HepG2 (cell line): Measurements from ENCODE around the gene EXOC6B. TPM values are rescaled to one million over a fixed set of nuclear protein-coding genes. Genes with fewer than 3 reads are reported as not detected.
A peak's percentile ranks its signal among the peaks of the same experiment; 100 is the strongest.

Experiments
- ATAD3A ChIP-seq: sonication (generic); formaldehyde crosslinking; IDR thresholded peaks from 2 replicates; pipeline ENCODE4 v1.4.0; 2020; ENCODE audit warnings: missing genetic modification reagents
- ELF1 ChIP-seq: sonication (generic); formaldehyde crosslinking; IDR thresholded peaks from 2 replicates; pipeline ENCODE4 v1.4.0; 2020; ENCODE audit warnings: missing genetic modification reagents
- NPAS2 ChIP-seq: sonication (generic); formaldehyde crosslinking; IDR thresholded peaks from 2 replicates; pipeline ENCODE4 v1.8.0; 2022; ENCODE audit warnings: mild to moderate bottlenecking, missing genetic modification reagents, borderline replicate concordance
- POGZ ChIP-seq: sonication (generic); formaldehyde crosslinking; IDR thresholded peaks from 2 replicates; pipeline ENCODE4 v1.4.0; 2020; ENCODE audit warnings: mild to moderate bottlenecking, missing genetic modification reagents
- ZFP82 ChIP-seq: sonication (generic); formaldehyde crosslinking; IDR thresholded peaks from 2 replicates; pipeline ENCODE4 v1.5.1; 2020; ENCODE audit warnings: mild to moderate bottlenecking, missing genetic modification reagents, borderline replicate concordance
- ZNF354B ChIP-seq: sonication (generic); formaldehyde crosslinking; IDR thresholded peaks from 2 replicates; pipeline ENCODE4 v1.8.0; 2022; ENCODE audit warnings: mild to moderate bottlenecking, missing genetic modification reagents
- ZNF781 ChIP-seq: sonication (generic); formaldehyde crosslinking; IDR thresholded peaks from 2 replicates; pipeline ENCODE4 v1.5.1; 2020; ENCODE audit warnings: borderline replicate concordance, mild to moderate bottlenecking, missing genetic modification reagents; ENCODE audit errors: not compliant biosample characterization
- polyA plus RNA-seq, 8 experiments: library from polyadenylated mRNA; depleted of rRNA in 3 of 8; stranded (reverse) in 7 of 8; unstranded in 1 of 8; fragments of >200 nt; fragmentation: Illumina TruSeq in 4 of 8; extraction: Trizol in 4 of 8; gene quantifications; 2 replicates each; pipeline versions ENCODE4 v1.2.1 to v1.2.3, GENCODE V29; 2011 to 2016; ENCODE audit warnings: low read depth in 4 of 8, missing spikeins in 1 of 8, mixed read lengths in 1 of 8; ENCODE audit not compliant: insufficient read depth in 1 of 8
- total RNA-seq, 5 experiments: library from RNA; depleted of rRNA; stranded (reverse); fragments of >200 nt; fragmentation: Illumina TruSeq; extraction: Trizol; gene quantifications; 2 replicates each; pipeline ENCODE4 v1.2.3, GENCODE V29; 2016; ENCODE audit warnings: low read depth in 1 of 5
- TF ChIP-seq, protein P1 (sequence below): fragments of 450-650 bp; IDR thresholded peaks from 2 replicates; pipeline ENCODE4 v1.6.1; 2017; ENCODE audit warnings: mild to moderate bottlenecking
- TF ChIP-seq, protein P2 (sequence below): IDR thresholded peaks from 2 replicates; pipeline ENCODE4 v1.6.1; 2016; ENCODE audit warnings: missing genetic modification reagents, missing compliant biosample characterization
- TF ChIP-seq, protein P3 (sequence below): sonication (generic); formaldehyde crosslinking; IDR thresholded peaks from 2 replicates; pipeline ENCODE4 v1.4.0; 2020; ENCODE audit warnings: missing genetic modification reagents
- TF ChIP-seq, protein P4 (sequence below): IDR thresholded peaks from 2 replicates; pipeline ENCODE4 v1.6.1; 2012; ENCODE audit warnings: inconsistent platforms

EXOC6B gene
- total and polyA plus RNA-seq, 2 of the 13 experiments (the other 11 are each of a cell fraction or from before 2014, with no cell fraction given) = 9.1 to 15.9 TPM

DNA sequence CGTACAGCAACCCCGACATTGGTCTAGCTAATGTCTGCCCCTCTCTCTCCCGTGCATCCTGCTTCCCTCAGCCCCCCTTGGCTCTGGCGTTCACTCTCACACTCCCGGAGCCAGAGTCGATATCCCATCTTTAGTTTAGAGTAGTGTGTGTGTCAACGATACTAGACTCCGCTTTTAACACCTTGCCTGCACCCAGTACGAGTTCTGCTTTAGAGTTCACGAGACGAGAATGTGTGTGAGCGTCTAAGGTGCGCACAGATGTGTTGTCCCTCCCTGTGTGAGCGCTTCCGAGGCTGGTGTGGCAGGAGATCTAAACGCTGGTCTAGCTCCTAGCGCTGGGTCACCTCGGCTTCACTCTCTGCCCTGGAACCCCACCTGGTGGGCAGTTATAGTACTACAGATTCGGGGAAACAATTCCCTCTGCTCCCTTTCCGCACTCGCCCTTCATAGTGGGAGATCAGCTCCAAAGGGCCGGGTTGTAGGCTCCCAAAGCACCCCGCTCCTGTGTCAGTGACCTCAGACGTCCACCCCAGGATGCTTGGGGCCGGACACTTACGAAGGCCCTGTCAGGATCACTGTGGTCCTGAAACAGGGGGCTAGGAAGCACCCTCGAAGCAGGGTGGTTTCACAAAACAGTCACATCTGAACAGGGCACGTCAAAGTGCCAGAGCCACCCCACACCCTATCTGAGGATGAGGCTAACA is 675.5 kb downstream of the EXOC6B start (continued):
- TF ChIP-seq, protein P1, sequence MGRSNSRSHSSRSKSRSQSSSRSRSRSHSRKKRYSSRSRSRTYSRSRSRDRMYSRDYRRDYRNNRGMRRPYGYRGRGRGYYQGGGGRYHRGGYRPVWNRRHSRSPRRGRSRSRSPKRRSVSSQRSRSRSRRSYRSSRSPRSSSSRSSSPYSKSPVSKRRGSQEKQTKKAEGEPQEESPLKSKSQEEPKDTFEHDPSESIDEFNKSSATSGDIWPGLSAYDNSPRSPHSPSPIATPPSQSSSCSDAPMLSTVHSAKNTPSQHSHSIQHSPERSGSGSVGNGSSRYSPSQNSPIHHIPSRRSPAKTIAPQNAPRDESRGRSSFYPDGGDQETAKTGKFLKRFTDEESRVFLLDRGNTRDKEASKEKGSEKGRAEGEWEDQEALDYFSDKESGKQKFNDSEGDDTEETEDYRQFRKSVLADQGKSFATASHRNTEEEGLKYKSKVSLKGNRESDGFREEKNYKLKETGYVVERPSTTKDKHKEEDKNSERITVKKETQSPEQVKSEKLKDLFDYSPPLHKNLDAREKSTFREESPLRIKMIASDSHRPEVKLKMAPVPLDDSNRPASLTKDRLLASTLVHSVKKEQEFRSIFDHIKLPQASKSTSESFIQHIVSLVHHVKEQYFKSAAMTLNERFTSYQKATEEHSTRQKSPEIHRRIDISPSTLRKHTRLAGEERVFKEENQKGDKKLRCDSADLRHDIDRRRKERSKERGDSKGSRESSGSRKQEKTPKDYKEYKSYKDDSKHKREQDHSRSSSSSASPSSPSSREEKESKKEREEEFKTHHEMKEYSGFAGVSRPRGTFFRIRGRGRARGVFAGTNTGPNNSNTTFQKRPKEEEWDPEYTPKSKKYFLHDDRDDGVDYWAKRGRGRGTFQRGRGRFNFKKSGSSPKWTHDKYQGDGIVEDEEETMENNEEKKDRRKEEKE = no peak
- peak; percentile 8; the same call in 1 of the 2 replicates for TF ChIP-seq ATAD3A
- no peak for TF ChIP-seq ELF1
- TF ChIP-seq, protein P2, sequence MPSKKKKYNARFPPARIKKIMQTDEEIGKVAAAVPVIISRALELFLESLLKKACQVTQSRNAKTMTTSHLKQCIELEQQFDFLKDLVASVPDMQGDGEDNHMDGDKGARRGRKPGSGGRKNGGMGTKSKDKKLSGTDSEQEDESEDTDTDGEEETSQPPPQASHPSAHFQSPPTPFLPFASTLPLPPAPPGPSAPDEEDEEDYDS (CRISPR knock-in tag) = 0 out of 2 replicates have a peak, but pooled peaks have one; percentile 30
- TF ChIP-seq ZNF781 (CRISPR knock-in tag) = no peak
- TF ChIP-seq POGZ (CRISPR knock-in tag) = no peak
- TF ChIP-seq, protein P3, sequence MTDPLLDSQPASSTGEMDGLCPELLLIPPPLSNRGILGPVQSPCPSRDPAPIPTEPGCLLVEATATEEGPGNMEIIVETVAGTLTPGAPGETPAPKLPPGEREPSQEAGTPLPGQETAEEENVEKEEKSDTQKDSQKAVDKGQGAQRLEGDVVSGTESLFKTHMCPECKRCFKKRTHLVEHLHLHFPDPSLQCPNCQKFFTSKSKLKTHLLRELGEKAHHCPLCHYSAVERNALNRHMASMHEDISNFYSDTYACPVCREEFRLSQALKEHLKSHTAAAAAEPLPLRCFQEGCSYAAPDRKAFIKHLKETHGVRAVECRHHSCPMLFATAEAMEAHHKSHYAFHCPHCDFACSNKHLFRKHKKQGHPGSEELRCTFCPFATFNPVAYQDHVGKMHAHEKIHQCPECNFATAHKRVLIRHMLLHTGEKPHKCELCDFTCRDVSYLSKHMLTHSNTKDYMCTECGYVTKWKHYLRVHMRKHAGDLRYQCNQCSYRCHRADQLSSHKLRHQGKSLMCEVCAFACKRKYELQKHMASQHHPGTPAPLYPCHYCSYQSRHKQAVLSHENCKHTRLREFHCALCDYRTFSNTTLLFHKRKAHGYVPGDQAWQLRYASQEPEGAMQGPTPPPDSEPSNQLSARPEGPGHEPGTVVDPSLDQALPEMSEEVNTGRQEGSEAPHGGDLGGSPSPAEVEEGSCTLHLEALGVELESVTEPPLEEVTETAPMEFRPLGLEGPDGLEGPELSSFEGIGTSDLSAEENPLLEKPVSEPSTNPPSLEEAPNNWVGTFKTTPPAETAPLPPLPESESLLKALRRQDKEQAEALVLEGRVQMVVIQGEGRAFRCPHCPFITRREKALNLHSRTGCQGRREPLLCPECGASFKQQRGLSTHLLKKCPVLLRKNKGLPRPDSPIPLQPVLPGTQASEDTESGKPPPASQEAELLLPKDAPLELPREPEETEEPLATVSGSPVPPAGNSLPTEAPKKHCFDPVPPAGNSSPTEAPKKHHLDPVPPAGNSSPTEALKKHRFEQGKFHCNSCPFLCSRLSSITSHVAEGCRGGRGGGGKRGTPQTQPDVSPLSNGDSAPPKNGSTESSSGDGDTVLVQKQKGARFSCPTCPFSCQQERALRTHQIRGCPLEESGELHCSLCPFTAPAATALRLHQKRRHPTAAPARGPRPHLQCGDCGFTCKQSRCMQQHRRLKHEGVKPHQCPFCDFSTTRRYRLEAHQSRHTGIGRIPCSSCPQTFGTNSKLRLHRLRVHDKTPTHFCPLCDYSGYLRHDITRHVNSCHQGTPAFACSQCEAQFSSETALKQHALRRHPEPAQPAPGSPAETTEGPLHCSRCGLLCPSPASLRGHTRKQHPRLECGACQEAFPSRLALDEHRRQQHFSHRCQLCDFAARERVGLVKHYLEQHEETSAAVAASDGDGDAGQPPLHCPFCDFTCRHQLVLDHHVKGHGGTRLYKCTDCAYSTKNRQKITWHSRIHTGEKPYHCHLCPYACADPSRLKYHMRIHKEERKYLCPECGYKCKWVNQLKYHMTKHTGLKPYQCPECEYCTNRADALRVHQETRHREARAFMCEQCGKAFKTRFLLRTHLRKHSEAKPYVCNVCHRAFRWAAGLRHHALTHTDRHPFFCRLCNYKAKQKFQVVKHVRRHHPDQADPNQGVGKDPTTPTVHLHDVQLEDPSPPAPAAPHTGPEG (CRISPR knock-in tag) = no peak
- TF ChIP-seq ZNF354B (CRISPR knock-in tag) = no peak
- TF ChIP-seq, protein P4, sequence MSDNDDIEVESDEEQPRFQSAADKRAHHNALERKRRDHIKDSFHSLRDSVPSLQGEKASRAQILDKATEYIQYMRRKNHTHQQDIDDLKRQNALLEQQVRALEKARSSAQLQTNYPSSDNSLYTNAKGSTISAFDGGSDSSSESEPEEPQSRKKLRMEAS = peak; percentile 12; the same call in 1 of the 2 replicates
- TF ChIP-seq ZFP82 (CRISPR knock-in tag) = no peak
- TF ChIP-seq NPAS2 (CRISPR knock-in tag) = no peak
